DOHH2 (cell line): Measurements from ENCODE around the gene PLLP.

Source experiments
- EZH2phosphoT487 ChIP-seq: fragments of 200-600 bp; sonication (generic); IDR thresholded peaks from 2 replicates; pipeline ENCODE4 v1.6.1; 2017; ENCODE audit warnings: borderline replicate concordance, mild to moderate bottlenecking, antibody characterized with exemption, low read length, moderate library complexity, mixed read lengths
- TF ChIP-seq, protein P1 (sequence below): fragments of 200-600 bp; sonication (generic); IDR thresholded peaks from one replicate; pipeline ENCODE4 v1.5.1; 2014; ENCODE audit warnings: antibody characterized with exemption, mild to moderate bottlenecking, low read depth, low read length; ENCODE audit not compliant: poor library complexity, severe bottlenecking

DNA sequence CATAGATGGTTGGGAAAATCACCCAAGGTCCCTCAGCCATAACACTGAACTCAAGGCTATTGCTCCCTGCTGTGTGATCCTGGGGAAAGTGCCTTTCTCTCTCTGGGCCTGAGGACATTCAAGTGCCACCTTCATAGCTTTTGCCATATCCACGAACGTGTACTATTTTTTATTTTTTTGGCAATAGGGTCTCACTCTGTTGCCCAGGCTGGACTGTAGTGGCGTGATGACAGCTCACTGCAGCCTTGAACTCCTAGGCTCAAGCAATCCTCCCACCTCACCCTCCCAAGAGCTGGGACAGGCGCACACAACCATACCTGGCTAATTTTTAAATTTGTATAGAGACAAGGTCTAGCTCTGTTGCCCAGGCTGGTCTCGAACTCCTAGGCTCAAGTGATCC is 10.6 kb downstream of the PLLP start:
- TF ChIP-seq, protein P1, sequence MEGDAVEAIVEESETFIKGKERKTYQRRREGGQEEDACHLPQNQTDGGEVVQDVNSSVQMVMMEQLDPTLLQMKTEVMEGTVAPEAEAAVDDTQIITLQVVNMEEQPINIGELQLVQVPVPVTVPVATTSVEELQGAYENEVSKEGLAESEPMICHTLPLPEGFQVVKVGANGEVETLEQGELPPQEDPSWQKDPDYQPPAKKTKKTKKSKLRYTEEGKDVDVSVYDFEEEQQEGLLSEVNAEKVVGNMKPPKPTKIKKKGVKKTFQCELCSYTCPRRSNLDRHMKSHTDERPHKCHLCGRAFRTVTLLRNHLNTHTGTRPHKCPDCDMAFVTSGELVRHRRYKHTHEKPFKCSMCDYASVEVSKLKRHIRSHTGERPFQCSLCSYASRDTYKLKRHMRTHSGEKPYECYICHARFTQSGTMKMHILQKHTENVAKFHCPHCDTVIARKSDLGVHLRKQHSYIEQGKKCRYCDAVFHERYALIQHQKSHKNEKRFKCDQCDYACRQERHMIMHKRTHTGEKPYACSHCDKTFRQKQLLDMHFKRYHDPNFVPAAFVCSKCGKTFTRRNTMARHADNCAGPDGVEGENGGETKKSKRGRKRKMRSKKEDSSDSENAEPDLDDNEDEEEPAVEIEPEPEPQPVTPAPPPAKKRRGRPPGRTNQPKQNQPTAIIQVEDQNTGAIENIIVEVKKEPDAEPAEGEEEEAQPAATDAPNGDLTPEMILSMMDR, result no peak
- TF ChIP-seq EZH2phosphoT487, result no peak
